Measurements from ENCODE around the gene IKBKE.

IKBKE gene

DNA sequence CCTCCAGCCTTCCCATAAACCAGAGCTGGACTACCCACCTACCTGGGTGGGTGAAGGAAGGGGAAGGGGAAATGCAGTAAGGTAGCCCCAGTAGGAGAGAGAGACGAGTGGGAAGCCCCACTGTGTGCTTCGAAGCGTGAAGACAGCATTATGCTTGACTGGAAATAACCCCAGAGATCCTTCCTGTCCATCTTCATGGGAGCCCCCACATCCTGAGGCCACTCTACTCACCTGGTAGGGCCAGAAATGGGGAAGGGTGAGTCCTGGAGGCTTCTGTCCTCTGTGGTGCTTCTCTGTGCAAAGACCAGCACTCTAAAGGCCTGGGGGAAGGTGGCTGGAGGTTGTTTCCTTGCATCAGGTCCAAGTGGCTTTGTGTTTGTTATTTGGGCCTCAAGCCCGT is 27.1 kb downstream of the IKBKE start:
- no peak overlapping the region for H3K4me3 ChIP-seq (replicated peaks in 1 of 2; ENCODE audit: low read depth in 2 of 2, low read length in 2 of 2)
- DNase-seq (ENCODE audit: low read depth in 2 of 2): no peak
- TF ChIP-seq, protein P1, sequence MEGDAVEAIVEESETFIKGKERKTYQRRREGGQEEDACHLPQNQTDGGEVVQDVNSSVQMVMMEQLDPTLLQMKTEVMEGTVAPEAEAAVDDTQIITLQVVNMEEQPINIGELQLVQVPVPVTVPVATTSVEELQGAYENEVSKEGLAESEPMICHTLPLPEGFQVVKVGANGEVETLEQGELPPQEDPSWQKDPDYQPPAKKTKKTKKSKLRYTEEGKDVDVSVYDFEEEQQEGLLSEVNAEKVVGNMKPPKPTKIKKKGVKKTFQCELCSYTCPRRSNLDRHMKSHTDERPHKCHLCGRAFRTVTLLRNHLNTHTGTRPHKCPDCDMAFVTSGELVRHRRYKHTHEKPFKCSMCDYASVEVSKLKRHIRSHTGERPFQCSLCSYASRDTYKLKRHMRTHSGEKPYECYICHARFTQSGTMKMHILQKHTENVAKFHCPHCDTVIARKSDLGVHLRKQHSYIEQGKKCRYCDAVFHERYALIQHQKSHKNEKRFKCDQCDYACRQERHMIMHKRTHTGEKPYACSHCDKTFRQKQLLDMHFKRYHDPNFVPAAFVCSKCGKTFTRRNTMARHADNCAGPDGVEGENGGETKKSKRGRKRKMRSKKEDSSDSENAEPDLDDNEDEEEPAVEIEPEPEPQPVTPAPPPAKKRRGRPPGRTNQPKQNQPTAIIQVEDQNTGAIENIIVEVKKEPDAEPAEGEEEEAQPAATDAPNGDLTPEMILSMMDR (IDR thresholded peaks at IDR 0.05; ENCODE audit: low read depth, low read length): no peak

DNA sequence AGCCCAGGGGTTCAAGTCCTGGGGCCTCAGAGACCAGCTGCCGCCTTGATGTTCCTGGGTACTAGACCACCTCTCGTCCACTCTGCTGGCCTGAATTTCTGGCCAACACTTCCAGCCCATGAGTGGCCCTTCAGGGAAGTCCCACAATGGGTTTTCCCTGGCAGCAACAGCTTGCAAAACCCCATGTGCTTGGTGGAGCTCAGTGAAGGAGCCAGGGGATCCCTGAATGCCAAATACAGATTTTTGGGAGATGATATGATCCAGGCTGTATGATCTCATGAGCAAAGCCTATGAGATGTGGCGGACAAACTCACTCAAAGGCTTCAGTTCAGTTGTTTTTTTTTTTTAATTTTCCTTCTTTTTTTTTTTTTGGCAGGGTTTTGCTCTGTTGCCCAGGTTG is 27.5 kb downstream of the IKBKE start:
- H3K4me3 ChIP-seq (replicated peaks in 1 of 2; ENCODE audit: low read depth in 2 of 2, low read length in 2 of 2): no peak overlapping the region
- no peak for DNase-seq (ENCODE audit: low read depth in 2 of 2)
- TF ChIP-seq, protein P1 (IDR thresholded peaks at IDR 0.05; ENCODE audit: low read depth, low read length): no peak

DNA sequence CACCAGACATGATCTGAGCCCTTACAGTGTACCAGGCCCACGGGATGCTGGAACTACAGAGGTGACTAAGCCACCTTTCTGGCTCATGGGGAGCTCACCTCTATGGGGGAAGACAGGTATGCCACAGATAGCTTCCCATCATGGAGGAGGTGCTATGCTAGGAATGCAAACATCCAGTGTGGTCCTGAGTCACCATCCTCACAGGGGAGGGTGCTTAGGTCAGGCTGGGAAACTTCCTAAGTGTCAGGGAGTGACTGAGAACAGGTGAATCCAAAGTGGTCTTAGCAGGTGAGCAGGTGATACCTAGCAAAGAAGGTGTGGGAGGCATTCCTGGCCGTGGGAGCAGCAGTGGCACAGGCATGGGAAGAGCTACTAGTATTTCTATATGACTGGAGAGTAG is 28.4 kb downstream of the IKBKE start:
- H3K4me3 ChIP-seq (replicated peaks in 1 of 2; ENCODE audit: low read depth in 2 of 2, low read length in 2 of 2): no peak overlapping the region
- DNase-seq (ENCODE audit: low read depth in 2 of 2): no peak

DNA sequence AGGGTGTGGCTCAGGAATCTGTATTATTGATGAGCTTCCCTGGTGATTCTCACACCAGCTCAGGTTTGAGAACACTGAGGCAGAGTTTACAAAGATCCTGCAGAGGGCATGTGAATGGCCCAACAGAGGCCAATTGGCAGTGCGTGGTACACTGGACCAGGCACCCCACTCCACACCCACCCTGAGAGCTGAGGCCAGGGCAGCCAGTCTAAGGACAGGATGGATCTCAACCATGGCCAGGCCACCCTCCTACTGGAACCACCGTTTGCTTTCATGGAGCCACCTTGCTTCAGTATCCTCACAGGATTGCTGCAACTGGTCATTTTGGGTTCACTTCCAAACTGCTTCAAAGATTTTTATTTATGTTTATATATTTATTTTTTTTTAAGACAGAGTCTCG is 29.8 kb downstream of the IKBKE start:
- H3K4me3 ChIP-seq (replicated peaks in 1 of 2; ENCODE audit: low read depth in 2 of 2, low read length in 2 of 2): no peak overlapping the region
- DNase-seq (ENCODE audit: low read depth in 2 of 2): no peak
- TF ChIP-seq, protein P1 (IDR thresholded peaks at IDR 0.05; ENCODE audit: low read depth, low read length): no peak

More for the DNA sequence above, 28.4 kb downstream of the IKBKE start:
- TF ChIP-seq, protein P1 (IDR thresholded peaks at IDR 0.05; ENCODE audit: low read depth, low read length): no peak

DNA sequence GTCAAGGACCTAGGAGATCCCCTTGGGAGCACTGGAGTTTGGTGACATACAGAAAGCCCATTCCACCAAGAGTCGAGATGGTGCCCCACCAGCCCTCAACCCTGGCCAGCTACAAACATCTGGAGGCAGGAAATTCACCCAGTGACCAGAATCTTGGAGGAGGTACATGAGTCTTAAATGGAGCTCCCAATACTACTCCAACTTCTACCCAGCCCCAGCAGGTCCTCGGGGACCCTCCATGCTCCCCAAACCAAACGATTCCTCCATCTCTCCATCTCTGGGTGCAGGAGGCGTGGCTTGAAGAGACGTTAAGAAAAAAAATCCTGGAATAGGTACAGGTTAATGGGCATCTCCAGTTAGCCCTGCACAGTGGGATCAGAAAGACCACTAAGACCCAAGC is 31.6 kb downstream of the IKBKE start:
- no peak overlapping the region for H3K4me3 ChIP-seq (replicated peaks in 1 of 2; ENCODE audit: low read depth in 2 of 2, low read length in 2 of 2)
- DNase-seq (ENCODE audit: low read depth in 2 of 2): no peak
- TF ChIP-seq, protein P1 (IDR thresholded peaks at IDR 0.05; ENCODE audit: low read depth, low read length): no peak

DNA sequence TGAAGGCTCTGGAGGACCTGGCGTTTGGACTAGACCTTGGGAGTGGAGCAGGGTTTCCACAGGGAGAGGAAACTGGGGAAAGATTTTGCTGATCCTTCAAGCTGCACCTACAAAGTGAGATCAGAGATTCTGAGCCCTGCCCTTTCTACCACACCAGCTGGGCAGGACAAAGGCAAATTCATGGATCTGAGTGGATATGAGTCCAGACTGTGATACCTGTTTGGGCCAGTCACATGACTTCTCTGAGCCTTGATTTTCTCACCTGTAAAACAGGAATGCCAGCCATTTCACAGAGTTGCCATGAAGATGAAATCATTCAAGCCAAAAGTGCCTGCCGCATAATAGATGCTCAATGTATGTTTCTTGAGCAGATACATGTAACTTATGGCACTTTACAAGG is 32.1 kb downstream of the IKBKE start:
- TF ChIP-seq, protein P1 (IDR thresholded peaks at IDR 0.05; ENCODE audit: low read depth, low read length): no peak
- DNase-seq (ENCODE audit: low read depth in 2 of 2): no peak
- no peak overlapping the region for H3K4me3 ChIP-seq (replicated peaks in 1 of 2; ENCODE audit: low read depth in 2 of 2, low read length in 2 of 2)

DNA sequence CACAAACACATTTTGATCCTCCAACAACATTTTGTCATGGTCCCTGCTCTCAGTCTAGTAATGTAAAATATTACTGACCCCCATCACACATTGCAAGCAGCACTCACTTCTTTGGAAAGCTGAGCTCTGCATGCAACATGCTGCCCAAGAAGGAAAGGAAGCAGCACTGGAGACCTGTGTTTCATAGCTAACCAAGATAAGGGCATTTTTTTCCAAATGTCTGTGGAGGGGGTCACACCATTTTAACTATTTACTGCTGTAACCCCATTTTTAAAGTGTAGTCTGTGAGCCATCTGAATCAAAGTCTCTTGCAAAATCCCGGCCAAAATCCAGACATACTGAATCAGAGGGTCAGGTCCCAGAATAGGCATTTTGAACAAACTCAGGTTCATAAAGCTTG is 32.5 kb downstream of the IKBKE start:
- no peak overlapping the region for H3K4me3 ChIP-seq (replicated peaks in 1 of 2; ENCODE audit: low read depth in 2 of 2, low read length in 2 of 2)
- DNase-seq (ENCODE audit: low read depth in 2 of 2): peak in 1 of 2 donors; percentile 33
- TF ChIP-seq, protein P1 (IDR thresholded peaks at IDR 0.05; ENCODE audit: low read depth, low read length): no peak

All from cardiac fibroblast (primary cell).